ENCODE data around the gene ZMIZ1.
"Not testable (repeated sequence)": the region's sequence is repeated elsewhere in the genome, so short reads cannot be mapped to it uniquely, and the experiment has no call there.

Gene ZMIZ1

DNA sequence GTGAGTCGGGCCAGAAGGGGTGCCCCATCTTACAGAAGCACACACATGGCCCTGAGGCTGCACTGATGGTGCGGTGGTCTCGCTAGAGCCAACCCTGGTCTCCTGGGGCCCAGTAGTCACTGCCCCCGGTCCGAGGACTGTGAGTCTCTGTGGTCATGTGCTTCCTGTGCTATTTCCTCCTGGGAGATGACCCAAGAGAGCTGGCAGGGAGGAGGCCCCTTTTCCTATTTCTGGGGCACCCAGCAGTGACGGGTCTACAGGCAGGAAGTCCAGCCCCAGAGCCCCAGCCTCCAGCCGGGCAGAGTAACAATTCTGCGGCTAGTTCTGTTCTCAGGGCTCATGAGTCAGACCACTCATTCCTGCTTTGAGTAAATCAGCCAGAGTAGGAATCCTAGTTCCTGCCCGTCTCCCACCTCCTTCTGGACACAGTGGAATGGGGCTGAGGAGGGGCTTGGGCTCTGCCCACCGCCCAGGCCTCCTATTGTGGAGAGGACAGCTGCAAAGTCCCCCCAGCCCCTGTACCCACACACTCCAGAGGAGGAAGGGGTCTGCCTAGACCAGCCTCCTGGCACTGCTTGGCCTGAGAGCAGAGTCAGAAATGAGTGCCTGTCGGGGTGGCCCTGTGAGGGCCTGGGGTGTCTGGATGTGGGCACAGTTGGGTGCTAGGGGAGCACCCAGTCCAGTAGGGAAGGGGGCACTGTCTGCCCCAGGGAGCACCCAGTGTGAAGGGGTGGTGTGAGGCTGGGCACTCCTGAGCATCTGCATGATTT, 198.0 kb downstream of the ZMIZ1 start:
- DNase-seq (ENCODE audit: low read depth) = no peak

DNA sequence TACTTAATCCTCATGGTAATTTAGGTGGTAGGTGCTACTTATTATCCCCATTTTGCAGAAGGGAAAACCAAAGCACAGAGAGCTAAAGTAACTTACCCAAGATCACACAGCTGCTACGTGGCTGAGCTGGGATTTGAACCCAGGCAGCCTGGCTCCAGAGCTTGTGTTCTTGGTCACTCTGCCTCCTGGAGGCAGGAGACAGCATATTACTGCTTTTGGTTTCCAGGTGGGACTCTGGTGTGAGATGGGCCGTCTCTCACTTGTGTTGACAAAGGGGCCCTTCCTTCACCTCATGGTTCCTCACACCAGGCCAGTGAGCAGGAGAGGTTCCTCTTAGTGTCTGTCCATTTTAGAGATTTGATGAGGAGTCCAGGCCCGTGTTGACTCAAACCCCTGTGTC, 198.7 kb downstream of the ZMIZ1 start:
- no peak for DNase-seq (ENCODE audit: low read depth)

DNA sequence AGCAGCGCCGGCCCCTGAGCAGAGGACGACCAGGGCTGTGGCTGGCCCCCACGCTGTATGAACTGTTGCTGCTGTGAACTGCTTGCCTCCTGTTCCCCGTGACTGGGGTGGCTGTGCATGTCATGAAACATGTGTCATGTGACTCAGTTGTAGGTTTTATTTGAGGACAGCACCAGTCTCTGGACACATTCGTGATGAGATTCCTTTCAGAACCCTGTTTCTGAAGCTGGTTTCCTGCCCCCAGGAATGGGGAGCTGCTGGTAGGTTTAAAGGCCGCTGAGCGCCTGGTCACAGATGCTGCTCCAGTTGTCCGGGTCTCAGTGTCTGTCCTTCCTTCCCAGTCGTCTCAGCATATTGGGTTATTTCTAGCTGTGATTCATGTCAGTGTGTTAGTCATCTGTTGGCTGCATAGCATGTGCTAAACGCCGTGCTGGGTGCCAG, 199.4 kb downstream of the ZMIZ1 start:
- no peak for DNase-seq (ENCODE audit: low read depth)

- no peak for DNase-seq (ENCODE audit: low read depth)
Observed at GRCh38 chr10:79268742-79269141, 200.0 kb downstream of the ZMIZ1 start.

DNA sequence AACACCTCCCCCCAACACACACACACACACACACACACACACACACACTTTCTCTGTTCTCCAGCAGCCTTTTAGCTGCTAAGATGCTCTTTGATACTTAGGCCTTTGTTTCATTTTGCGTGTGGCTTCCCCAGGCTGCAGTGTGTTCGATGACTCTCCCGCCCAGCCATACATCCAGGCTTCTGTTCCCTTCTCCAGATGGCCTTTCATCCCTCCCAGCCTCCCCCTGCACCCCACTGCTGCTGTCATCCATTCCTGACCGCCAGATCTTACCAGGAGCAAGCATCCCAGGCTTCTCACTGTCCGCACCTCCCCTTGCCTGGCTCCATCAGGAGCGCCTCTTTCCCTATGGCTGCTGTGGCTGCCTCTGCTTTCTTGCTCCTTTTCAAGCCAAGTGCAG, 200.7 kb downstream of the ZMIZ1 start:
- no peak for DNase-seq (ENCODE audit: low read depth)

DNA sequence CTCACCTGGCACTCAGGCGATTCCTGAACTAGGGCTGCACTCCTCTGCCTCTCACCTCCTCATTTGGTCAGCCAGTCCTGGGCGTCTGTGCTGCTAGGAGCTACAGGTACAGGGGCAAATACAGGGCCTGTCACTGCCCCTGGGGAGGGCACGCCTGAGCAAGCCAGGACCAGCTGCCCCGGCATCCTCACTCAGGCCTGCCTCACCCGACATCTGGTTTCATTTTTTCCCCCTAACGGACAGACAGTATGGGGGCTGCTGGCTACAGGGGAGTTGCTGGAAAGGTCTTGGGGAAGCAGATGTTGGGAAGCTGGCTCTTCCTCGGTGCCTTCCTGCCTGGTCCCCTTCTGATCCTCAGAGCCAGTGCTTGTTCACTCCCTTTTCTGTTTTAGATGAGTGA, 201.2 kb downstream of the ZMIZ1 start:
- no peak for DNase-seq (ENCODE audit: low read depth)

DNA sequence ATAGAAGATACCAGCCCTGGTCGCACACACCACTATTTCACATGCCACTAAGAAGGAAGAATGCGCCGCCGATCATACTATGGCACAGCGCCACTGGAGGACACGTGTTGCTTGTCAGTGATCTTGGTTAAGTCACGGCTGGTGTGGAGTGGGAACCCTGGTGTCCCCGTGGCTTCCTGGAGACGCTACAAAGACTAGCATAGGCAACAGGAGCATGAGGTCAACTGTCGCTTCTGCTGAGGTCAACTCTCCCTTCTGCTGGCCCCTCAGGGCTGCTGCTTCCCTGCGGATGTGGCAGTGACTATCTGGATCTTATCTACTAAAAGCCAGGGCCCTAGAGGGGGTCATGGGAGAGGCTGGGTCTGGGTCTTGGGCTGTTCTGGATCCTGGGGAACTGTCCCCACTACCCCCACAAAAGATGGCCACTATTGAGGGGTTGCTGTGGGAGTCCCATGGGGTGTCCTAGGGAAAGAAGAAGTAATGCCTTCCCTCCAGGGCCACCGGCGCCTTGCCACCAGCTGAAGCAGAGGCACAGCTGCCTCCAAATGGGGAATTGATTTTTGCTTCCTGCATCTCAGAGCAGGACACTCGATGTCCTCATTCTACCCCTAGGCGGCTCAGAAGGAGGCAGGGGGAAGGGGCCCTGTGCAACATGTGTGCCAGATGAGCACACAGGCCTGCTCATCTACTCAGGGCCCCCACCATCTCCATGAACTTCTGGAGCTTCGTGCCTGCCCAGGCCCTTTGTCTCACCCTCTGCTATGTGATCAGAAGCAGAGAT, 201.9 kb downstream of the ZMIZ1 start:
- DNase-seq (ENCODE audit: low read depth) = no peak

GRCh38 chr10:79272353-79272752, 203.6 kb downstream of the ZMIZ1 start:
- no peak for DNase-seq (ENCODE audit: low read depth)

GRCh38 chr10:79273604-79274003, 204.8 kb downstream of the ZMIZ1 start:
- DNase-seq (ENCODE audit: low read depth) = no peak

DNA sequence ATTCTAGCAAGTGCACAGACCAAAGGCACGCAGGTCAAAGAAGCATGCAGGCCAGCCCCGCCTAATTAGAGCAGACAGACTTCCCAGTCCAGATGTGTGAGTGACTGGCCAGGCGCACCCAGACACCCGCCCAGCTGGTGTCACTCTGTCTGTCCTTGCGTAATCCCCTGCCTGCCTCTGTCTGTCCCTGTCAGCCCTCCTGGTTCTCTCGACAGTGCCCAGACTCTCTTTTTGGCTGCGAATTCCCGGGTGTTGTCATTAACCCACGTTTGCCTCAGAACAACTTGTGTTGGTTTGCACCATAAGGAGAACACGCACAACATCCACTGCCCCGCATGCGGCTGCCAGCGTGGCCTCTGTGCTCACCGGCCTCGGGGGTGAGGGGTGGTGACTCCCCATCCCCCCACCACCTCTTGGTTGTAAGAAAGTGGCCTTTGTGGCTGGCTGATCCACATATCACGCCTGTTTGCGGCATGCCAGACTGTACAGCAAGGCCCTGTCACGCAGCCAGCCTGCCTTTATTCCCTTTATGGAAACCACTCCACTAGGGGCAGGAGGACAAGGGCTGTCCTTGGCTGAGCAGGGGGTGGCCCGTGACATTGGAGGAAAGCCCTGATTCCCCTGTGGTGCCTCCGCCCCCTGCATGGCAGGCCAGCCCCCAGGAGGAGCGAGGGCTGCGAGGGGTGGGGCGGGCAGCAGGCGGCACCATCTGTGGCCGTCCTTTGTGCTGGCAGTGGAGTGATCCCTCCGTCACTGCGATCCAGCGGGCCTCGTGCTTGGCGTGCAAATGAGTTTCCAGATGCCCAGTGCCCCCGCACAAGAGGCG, 205.7 kb downstream of the ZMIZ1 start:
- DNase-seq (ENCODE audit: low read depth) = no peak

DNA sequence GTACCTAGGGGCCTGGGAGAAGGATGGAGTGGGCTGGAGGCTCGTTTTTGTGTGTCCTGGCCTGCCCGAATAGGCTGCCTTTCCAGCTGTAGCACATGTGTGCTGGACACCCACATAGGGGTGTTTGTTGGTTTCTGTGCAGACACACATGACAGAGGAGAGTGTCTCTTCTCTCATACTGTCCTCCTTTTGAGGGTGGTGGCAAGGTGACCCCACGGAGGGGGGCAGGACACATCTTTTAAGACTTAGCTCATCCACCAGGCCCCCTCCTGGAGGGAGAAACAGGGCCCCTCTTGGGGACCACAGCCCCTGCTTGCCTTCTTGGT, 206.3 kb downstream of the ZMIZ1 start:
- no peak for DNase-seq (ENCODE audit: low read depth)

GRCh38 chr10:79275431-79275851, 206.7 kb downstream of the ZMIZ1 start:
- DNase-seq (ENCODE audit: low read depth) = no peak

GRCh38 chr10:79277579-79278269, 209.0 kb downstream of the ZMIZ1 start:
- DNase-seq (ENCODE audit: low read depth) = no peak

DNA sequence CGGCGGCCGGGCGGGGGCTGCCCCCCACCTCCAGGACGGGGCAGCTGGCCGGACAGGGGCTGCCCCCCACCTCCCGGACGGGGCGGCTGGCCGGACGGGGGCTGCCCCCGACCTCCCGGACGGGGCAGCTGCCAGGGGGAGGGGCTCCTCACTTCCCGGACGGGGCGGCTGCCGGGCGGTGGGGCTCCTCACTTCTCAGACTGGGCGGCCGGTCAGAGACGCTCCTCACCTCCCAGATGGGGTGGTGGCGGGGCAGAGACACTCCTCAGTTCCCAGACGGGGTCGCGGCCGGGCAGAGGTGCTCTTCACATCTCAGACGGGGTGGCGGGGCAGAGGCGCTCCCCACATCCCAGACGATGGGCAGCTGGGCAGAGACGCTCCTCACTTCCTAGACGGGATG, 210.3 kb downstream of the ZMIZ1 start:
- not testable (repeated sequence) for DNase-seq (ENCODE audit: low read depth)

DNA sequence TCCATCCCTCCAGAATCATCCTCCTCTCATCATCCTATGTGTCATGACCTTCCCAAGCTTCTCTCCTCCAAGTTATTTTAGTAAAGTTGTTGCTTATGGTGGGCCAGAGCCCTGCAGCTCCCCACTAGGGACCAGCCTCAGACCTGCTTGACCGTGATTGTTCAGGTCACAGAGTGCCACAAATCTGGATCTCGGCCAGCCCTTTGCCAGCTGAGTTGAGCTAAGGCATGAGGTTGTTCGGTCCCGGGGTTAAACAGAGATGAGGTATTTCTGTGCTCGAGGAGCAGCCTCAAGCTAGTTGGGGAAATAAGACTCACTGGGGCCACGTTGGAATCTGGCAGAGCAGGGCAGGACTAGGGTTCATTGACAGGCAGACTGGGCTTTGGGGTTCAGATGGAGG, 212.2 kb downstream of the ZMIZ1 start:
- no peak for DNase-seq (ENCODE audit: low read depth)

- DNase-seq (ENCODE audit: low read depth) = no peak
Observed at GRCh38 chr10:79282388-79282787, 213.6 kb downstream of the ZMIZ1 start.

DNA sequence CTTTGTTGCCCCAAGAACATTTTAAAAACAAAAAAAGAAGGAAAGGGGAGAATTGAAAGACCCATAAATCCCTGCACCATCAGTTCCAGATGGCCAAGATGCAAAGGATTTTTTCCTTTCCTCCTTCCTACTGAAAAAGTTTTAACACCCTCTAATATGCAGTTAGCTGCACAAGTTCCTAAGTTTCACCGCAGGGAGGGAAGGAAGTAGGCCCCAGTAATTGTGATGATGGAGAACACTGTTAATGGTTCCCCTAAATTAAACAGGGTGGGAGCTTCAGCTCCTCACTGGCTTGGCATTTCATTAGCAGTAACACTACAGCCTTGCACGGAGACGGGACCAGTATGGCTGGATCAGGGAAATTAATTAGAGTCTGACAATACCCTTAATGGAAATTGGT, 214.8 kb downstream of the ZMIZ1 start:
- DNase-seq (ENCODE audit: low read depth) = no peak

- no peak for DNase-seq (ENCODE audit: low read depth)
Observed at GRCh38 chr10:79284158-79284871, 215.5 kb downstream of the ZMIZ1 start.

DNA sequence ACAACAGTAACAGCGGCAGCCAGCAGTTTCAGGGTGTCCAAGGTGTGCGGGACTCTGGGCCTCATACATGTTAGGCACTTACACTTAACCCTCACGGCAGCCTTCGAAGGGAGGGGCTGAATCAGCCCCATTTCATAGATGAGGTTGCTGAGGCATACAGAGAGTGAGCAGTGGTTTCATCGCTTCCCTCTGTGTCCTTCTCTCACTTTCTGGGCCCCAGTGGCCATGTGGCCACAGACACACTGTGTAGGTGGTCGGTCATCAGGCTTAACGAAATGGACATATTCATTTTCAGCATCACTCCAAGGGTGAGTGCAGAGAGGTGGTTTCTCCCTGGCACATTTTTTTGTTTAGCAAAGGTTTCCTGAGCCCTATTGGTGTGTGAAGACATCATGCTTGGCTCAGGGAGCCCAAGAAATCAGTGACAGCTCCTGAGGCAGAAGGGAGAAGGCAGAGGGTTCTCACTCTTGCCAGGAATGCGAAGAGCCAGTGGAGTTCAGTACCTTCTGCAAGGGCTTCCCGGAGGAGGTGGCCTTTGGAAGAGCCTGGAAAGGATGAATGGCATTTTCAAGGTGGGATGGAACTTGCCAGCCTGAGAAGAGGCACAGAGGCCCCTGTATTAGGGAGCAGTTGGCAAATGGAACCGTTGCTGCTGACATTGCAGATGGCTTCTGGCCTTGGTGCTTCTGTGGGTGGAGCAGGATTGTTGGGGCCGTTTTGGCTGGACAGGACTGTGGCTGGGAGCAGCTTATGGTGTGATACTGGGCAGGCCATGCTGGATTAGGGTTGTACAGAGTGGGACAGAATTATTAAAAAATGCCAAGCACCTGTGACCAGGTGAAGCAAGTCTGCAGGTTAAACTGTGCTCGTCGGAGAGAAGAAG, 216.8 kb downstream of the ZMIZ1 start:
- no peak for DNase-seq (ENCODE audit: low read depth)

GRCh38 chr10:79286318-79286951, 217.7 kb downstream of the ZMIZ1 start:
- DNase-seq (ENCODE audit: low read depth) = peak; percentile 76
